Middle frontal gyrus (tissue), 1 donor: ENCODE measurements around the gene TIGD7.
A peak's percentile ranks its signal among the peaks of the same experiment; 100 is the strongest.

Source experiments
- DNase-seq: peaks from one replicate; pipeline ENCODE4 v3.0.0-alpha.2; 2015; ENCODE audit warnings: low spot score; ENCODE audit errors: extremely low spot score

Gene TIGD7, protein sequence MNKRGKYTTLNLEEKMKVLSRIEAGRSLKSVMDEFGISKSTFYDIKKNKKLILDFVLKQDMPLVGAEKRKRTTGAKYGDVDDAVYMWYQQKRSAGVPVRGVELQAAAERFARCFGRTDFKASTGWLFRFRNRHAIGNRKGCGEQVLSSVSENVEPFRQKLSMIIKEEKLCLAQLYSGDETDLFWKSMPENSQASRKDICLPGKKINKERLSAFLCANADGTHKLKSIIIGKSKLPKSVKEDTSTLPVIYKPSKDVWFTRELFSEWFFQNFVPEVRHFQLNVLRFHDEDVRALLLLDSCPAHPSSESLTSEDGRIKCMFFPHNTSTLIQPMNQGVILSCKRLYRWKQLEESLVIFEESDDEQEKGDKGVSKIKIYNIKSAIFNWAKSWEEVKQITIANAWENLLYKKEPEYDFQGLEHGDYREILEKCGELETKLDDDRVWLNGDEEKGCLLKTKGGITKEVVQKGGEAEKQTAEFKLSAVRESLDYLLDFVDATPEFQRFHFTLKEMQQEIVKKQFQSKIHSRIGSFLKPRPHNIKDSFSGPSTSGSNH

GRCh38 chr16:3305109-3306068, at the start of gene TIGD7, which contains the start of gene ZNF75A:
TIGD7 (minus strand) TSS chr16:3305430; CDS start chr16:3300614, 4,816 bp downstream.
ZNF75A (plus strand) TSS chr16:3305497; CDS start chr16:3308429, 2,932 bp downstream.
- peak; percentile 88 for DNase-seq

GRCh38 chr16:3349175-3349574, 43.9 kb upstream of the TIGD7 start:
- DNase-seq, result no peak

- DNase-seq, result no peak
Measured at GRCh38 chr16:3348547-3349167, 43.4 kb upstream of the TIGD7 start.

GRCh38 chr16:3347586-3347985, 42.4 kb upstream of the TIGD7 start:
- no peak for DNase-seq

DNA sequence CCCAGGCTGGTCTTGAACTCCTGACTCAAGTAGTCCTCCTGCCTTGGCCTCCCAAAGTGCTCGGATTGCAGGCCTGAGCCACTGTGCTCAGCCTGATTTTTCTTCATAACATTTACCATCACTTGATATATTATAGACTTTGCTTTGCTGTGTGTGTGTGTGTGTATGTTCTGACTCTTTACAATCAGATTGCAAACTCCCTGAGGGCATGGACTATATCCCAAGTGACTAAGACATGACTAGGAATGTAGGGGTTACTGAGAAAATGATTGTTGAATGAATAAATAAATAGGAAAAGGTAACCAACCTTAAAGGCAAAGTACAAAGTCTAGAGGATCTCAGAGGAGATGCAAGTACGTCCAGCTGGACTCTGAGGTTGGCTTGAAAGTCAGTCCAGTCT, 40.8 kb upstream of the TIGD7 start:
- no peak for DNase-seq

- DNase-seq, result no peak
Measured at GRCh38 chr16:3328643-3329042, 23.4 kb upstream of the TIGD7 start.

- DNase-seq, result no peak
Measured at GRCh38 chr16:3328104-3328503, 22.9 kb upstream of the TIGD7 start.

- DNase-seq, result no peak
Measured at GRCh38 chr16:3327514-3327913, 22.3 kb upstream of the TIGD7 start.

DNA sequence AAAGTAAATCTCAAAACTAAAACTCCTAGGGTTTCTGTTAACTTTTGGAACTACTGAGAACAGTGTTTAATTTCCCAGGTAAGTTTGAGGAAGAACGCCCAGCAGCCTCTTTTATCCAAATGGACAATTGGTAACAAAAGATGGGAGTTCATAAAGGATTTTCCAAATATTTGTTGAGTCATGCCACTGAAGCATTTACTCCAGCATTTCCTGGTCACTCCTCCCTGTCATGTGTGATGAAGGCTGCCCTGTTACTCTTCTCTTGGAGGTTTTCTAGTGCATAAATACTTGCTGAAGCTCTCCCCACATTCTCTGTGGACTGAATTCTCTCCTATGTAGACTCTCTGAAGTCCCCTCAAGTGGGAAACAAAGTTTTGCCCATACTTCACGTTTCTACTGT, 16.6 kb upstream of the TIGD7 start:
- no peak for DNase-seq

DNA sequence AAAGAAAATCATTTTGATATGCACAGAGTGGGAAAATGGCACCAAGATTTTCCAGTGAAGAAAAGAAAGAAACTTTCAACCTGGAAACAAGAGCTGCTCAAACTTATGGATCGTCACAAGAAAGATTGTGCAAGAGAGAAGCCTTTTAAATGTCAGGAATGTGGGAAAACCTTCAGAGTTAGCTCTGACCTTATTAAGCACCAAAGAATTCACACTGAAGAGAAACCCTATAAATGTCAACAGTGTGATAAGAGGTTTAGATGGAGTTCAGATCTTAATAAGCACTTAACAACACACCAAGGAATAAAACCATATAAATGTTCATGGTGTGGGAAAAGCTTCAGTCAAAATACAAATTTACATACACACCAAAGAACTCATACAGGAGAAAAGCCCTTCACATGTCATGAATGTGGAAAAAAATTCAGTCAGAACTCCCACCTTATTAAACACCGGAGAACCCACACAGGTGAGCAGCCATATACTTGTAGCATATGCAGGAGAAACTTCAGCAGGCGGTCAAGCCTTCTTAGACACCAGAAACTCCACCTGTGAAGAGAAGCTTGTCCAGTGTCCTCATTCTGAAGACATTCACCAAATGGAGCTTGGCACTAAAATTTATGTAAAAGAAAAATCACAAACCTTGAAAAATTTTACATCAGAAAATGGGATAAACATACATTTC, 12.2 kb upstream of the TIGD7 start:
- DNase-seq, result no peak

- DNase-seq, result no peak
Measured at GRCh38 chr16:3311496-3311895, 6.3 kb upstream of the TIGD7 start.

GRCh38 chr16:3306078-3306477, 848 bp upstream of the TIGD7 start:
- no peak for DNase-seq

GRCh38 chr16:3304370-3304769, 860 bp downstream of the TIGD7 start:
- no peak for DNase-seq

GRCh38 chr16:3295783-3296182, 9.4 kb downstream of the TIGD7 start:
- no peak for DNase-seq

DNA sequence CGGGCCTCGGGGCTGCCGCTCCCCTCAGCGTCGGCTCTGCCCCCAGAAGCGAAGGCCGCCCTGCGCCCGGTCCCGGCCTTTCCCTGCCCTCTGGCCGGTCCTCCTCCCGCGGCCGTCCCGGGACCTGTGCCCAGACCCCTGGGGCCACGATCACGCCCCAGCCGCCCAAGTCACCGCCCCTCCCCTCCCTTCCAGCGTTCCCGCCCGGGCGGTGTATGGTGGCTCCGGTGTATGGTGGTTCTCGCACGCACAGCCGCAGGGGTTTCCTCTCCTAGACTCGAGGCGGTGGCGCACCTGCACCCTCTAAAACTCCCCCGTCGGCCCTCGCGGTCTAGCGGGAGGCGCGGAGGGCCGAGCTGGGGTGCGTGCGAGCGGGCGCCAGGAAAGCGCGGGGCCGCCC, 10.0 kb downstream of the TIGD7 start:
- DNase-seq, result no peak

GRCh38 chr16:3292604-3293003, 12.6 kb downstream of the TIGD7 start:
- no peak for DNase-seq

GRCh38 chr16:3289998-3290673, 15.1 kb downstream of the TIGD7 start:
- no peak for DNase-seq

DNA sequence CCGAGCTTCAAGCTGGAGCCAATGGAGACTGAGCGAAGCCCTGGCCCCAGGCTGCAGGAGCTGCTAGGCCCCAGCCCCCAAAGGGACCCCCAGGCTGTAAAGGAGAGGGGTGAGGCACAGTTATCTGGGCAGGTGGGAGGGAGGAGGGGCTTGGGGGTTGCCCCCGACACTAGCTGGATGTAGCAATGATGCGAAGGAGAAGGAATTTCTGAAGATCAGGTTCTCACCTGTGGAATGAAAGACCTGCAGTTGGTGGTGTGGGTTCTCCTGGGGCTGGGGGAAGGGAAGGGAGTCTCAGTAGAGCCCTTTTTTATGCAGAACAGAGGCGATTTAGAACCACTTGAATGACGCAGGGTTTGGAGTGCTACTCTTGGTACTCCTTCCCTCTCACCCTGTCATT, 20.1 kb downstream of the TIGD7 start:
- DNase-seq, result no peak

DNA sequence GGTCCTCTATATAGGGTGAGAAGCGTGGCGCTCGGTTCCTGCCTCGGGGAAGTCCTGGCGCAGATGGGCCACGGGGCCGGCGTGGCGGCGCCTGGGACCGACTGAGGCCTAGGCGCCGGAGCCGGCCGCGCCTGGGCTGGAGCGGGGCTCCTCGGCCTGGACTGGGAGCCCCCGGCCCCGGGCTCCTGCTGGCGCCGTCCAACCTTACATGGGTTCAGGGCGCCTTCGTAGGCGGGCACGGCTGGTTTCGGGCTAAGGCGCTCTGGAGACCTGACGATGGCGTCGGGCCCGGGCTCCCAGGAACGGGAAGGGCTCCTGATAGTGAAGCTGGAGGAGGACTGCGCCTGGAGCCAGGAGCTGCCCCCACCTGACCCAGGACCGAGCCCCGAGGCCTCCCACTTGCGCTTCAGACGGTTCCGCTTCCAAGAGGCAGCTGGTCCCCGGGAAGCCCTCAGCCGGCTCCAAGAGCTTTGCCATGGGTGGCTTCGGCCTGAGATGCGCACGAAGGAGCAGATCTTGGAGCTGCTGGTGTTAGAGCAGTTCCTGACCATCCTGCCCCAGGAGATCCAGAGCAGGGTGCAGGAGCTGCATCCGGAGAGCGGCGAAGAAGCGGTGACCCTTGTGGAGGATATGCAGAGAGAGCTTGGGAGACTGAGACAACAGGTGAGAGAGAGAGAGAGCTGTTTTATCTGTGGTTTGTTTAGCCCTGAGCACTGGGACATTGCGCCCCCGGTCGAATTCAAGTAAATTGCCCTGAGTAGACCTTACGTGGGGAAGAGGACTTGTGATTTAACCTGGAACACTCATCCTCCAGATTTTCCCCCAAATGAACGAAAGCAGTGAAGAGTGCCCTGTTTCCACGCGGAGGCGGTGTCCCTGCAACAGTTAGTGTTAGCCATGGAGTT, 21.4 kb downstream of the TIGD7 start:
- DNase-seq, result no peak
